Measurements from ENCODE around the gene KIF16B. TPM values are rescaled to one million over a fixed set of nuclear protein-coding genes. Genes with fewer than 3 reads are reported as not detected.
"Not testable (repeated sequence)": the region's sequence is repeated elsewhere in the genome, so short reads cannot be mapped to it uniquely, and the experiment has no call there.

Gene KIF16B
- total and polyA plus RNA-seq, 4 donors: 5.1 to 19.7 (median 8.4) TPM

GRCh38 chr20:16599257-16599656, 26.0 kb upstream of the KIF16B start:
- no peaks in the 10 kb centered on the region for H3K4me1 ChIP-seq (ENCODE audit: control insufficient read depth in 4 of 4, insufficient read depth in 4 of 4, low read length in 3 of 4)
- WGBS: 89% methylated on average over 3 of the region's 3 CpGs
- H3K9ac ChIP-seq (ENCODE audit: low read depth in 1 of 2, low read length in 2 of 2): no peak overlapping the region
- DNase-seq (ENCODE audit: low spot score): no peak
- no peak overlapping the region for H3K27ac ChIP-seq (ENCODE audit: low read depth in 1 of 2, low read length in 2 of 2)
- H3K36me3 ChIP-seq (ENCODE audit: control insufficient read depth in 4 of 4, insufficient read depth in 3 of 4, low read depth in 1 of 4, low read length in 3 of 4): no peaks in the 10 kb centered on the region
- no peaks in the 10 kb centered on the region for H3K27me3 ChIP-seq (ENCODE audit: control insufficient read depth in 4 of 4, insufficient read depth in 4 of 4, low read length in 3 of 4)
- TF ChIP-seq RXRA (IDR thresholded peaks at IDR 0.05): no peak
- no peak for TF ChIP-seq NR2F2 (IDR thresholded peaks at IDR 0.05)
- no peak for TF ChIP-seq YY1 (IDR thresholded peaks at IDR 0.05)
- TF ChIP-seq HNF4A (conservative IDR thresholded peaks at IDR 0.05): no peak
- TF ChIP-seq SP1 (IDR thresholded peaks at IDR 0.05): no peak
- TF ChIP-seq RAD21 (IDR thresholded peaks at IDR 0.05): no peak
- no peaks in the 10 kb centered on the region for H3K9me3 ChIP-seq (ENCODE audit: control insufficient read depth in 4 of 4, low read length in 3 of 4)
- no peak overlapping the region for H3K4me3 ChIP-seq (ENCODE audit: low read depth in 1 of 3, low read length in 3 of 3)

DNA sequence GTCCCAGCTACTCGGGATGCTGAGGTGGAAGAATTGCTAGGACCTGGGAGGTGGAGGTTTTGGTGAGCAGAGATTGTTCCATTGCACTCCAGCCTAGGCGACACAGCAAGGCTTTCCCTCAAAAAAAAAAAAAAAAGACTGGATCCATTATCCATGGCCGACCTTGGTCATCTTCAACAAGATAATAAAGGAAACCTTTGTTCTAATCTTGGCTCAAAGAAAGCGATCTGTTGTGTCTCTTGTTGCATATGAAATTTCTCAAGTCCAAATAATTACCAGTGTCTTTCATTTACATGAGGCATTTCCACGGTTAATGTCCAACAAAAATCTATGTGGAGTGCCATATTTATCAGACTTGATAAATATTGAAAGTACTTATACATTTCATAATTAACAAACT, 23.7 kb upstream of the KIF16B start:
- no peaks in the 10 kb centered on the region for H3K36me3 ChIP-seq (ENCODE audit: control insufficient read depth in 4 of 4, insufficient read depth in 3 of 4, low read depth in 1 of 4, low read length in 3 of 4)
- 91% methylated on average over 5 of the region's 5 CpGs for WGBS
- no peak overlapping the region for H3K4me3 ChIP-seq (ENCODE audit: low read depth in 1 of 3, low read length in 3 of 3)
- no peaks in the 10 kb centered on the region for H3K4me1 ChIP-seq (ENCODE audit: control insufficient read depth in 4 of 4, insufficient read depth in 4 of 4, low read length in 3 of 4)
- H3K27ac ChIP-seq (ENCODE audit: low read depth in 1 of 2, low read length in 2 of 2): no peak overlapping the region
- H3K9ac ChIP-seq (ENCODE audit: low read depth in 1 of 2, low read length in 2 of 2): no peak overlapping the region
- H3K9me3 ChIP-seq (ENCODE audit: control insufficient read depth in 4 of 4, low read length in 3 of 4): no peaks in the 10 kb centered on the region
- H3K27me3 ChIP-seq (ENCODE audit: control insufficient read depth in 4 of 4, insufficient read depth in 4 of 4, low read length in 3 of 4): no peaks in the 10 kb centered on the region
- TF ChIP-seq, protein P1, sequence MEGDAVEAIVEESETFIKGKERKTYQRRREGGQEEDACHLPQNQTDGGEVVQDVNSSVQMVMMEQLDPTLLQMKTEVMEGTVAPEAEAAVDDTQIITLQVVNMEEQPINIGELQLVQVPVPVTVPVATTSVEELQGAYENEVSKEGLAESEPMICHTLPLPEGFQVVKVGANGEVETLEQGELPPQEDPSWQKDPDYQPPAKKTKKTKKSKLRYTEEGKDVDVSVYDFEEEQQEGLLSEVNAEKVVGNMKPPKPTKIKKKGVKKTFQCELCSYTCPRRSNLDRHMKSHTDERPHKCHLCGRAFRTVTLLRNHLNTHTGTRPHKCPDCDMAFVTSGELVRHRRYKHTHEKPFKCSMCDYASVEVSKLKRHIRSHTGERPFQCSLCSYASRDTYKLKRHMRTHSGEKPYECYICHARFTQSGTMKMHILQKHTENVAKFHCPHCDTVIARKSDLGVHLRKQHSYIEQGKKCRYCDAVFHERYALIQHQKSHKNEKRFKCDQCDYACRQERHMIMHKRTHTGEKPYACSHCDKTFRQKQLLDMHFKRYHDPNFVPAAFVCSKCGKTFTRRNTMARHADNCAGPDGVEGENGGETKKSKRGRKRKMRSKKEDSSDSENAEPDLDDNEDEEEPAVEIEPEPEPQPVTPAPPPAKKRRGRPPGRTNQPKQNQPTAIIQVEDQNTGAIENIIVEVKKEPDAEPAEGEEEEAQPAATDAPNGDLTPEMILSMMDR (IDR thresholded peaks at IDR 0.05; ENCODE audit: low read depth, low read length, missing input control): no peak
- TF ChIP-seq, protein P2, sequence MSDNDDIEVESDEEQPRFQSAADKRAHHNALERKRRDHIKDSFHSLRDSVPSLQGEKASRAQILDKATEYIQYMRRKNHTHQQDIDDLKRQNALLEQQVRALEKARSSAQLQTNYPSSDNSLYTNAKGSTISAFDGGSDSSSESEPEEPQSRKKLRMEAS (IDR thresholded peaks at IDR 0.05): no peak
- TF ChIP-seq, protein P3, sequence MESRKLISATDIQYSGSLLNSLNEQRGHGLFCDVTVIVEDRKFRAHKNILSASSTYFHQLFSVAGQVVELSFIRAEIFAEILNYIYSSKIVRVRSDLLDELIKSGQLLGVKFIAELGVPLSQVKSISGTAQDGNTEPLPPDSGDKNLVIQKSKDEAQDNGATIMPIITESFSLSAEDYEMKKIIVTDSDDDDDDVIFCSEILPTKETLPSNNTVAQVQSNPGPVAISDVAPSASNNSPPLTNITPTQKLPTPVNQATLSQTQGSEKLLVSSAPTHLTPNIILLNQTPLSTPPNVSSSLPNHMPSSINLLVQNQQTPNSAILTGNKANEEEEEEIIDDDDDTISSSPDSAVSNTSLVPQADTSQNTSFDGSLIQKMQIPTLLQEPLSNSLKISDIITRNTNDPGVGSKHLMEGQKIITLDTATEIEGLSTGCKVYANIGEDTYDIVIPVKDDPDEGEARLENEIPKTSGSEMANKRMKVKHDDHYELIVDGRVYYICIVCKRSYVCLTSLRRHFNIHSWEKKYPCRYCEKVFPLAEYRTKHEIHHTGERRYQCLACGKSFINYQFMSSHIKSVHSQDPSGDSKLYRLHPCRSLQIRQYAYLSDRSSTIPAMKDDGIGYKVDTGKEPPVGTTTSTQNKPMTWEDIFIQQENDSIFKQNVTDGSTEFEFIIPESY (IDR thresholded peaks at IDR 0.05): no peak
- DNase-seq (ENCODE audit: low spot score): no peak

GRCh38 chr20:16596404-16596803, 23.2 kb upstream of the KIF16B start:
- not testable (repeated sequence) for H3K9ac ChIP-seq (ENCODE audit: low read depth in 1 of 2, low read length in 2 of 2); H3K9me3 ChIP-seq (ENCODE audit: control insufficient read depth in 4 of 4, low read length in 3 of 4); DNase-seq (ENCODE audit: low spot score); H3K4me3 ChIP-seq (ENCODE audit: low read depth in 1 of 3, low read length in 3 of 3); H3K4me1 ChIP-seq (ENCODE audit: control insufficient read depth in 4 of 4, insufficient read depth in 4 of 4, low read length in 3 of 4); H3K36me3 ChIP-seq (ENCODE audit: control insufficient read depth in 4 of 4, insufficient read depth in 3 of 4, low read depth in 1 of 4, low read length in 3 of 4); H3K27ac ChIP-seq (ENCODE audit: low read depth in 1 of 2, low read length in 2 of 2); H3K27me3 ChIP-seq (ENCODE audit: control insufficient read depth in 4 of 4, insufficient read depth in 4 of 4, low read length in 3 of 4)
- WGBS: 89% methylated on average over 3 of the region's 3 CpGs

- Histone ChIP-seq H3K4me3 (ENCODE audit: low read depth in 1 of 3, low read length in 3 of 3) (no peak overlapping the region), H3K9ac (ENCODE audit: low read depth in 1 of 2, low read length in 2 of 2) (no peak overlapping the region), H3K4me1 (ENCODE audit: control insufficient read depth in 4 of 4, insufficient read depth in 4 of 4, low read length in 3 of 4) (no peaks in the 10 kb centered on the region), H3K36me3 (ENCODE audit: control insufficient read depth in 4 of 4, insufficient read depth in 3 of 4, low read depth in 1 of 4, low read length in 3 of 4) (no peaks in the 10 kb centered on the region), H3K9me3 (ENCODE audit: control insufficient read depth in 4 of 4, low read length in 3 of 4) (no peaks in the 10 kb centered on the region), H3K27ac (ENCODE audit: low read depth in 1 of 2, low read length in 2 of 2) (no peak overlapping the region), H3K27me3 (ENCODE audit: control insufficient read depth in 4 of 4, insufficient read depth in 4 of 4, low read length in 3 of 4) (no peaks in the 10 kb centered on the region)
- DNase-seq (ENCODE audit: low spot score): no peak
- 80% methylated on average over 1 of the region's 1 CpG for WGBS
- TF ChIP-seq HNF4A (conservative IDR thresholded peaks at IDR 0.05): peak in 1 of 2 donors; percentile 15
- TF ChIP-seq TAF1 (conservative IDR thresholded peaks at IDR 0.05): no peak
- no peak for TF ChIP-seq YY1 (IDR thresholded peaks at IDR 0.05)
Observed at GRCh38 chr20:16595376-16595775, 22.1 kb upstream of the KIF16B start.

Data from liver (tissue), 9 donors.